Endodermal cell (in vitro differentiated cells): ENCODE measurements around the gene RIPK3. TPM values are rescaled to one million over a fixed set of nuclear protein-coding genes. Genes with fewer than 3 reads are reported as not detected.
A peak's percentile ranks its signal among the peaks of the same experiment; 100 is the strongest.

Source experiments
- DNase-seq: peaks from one replicate; pipeline ENCODE4 v3.0.0-alpha.2; 2017
- H3K27ac ChIP-seq: 2 replicates; pipeline ENCODE4 v1.5.1; 2013; ENCODE audit warnings: mild to moderate bottlenecking, low read depth, low read length, moderate library complexity
- H3K27me3 ChIP-seq: 2 replicates; pipeline ENCODE4 v1.6.1; 2013; ENCODE audit warnings: mild to moderate bottlenecking, low read length, moderate library complexity; ENCODE audit not compliant: insufficient read depth, control insufficient read depth, poor library complexity, severe bottlenecking
- H3K36me3 ChIP-seq: 2 replicates; pipeline ENCODE4 v1.7.0; 2013; ENCODE audit warnings: mild to moderate bottlenecking, low read length, moderate library complexity; ENCODE audit not compliant: control insufficient read depth, insufficient read depth
- H3K4me1 ChIP-seq: one replicate; pipeline ENCODE4 v1.7.0; 2013; ENCODE audit warnings: low read length; ENCODE audit not compliant: control insufficient read depth, insufficient read depth
- H3K4me3 ChIP-seq: 2 replicates; pipeline ENCODE4 v1.5.1; 2013; ENCODE audit warnings: mild to moderate bottlenecking, low read length, moderate library complexity
- H3K9ac ChIP-seq: 2 replicates; pipeline ENCODE4 v1.6.1; 2013; ENCODE audit warnings: mild to moderate bottlenecking, low read length, moderate library complexity; ENCODE audit not compliant: poor library complexity, severe bottlenecking; ENCODE audit errors: extremely low read depth
- H3K9me3 ChIP-seq: 2 replicates; pipeline ENCODE4 v1.6.1; 2013; ENCODE audit warnings: mild to moderate bottlenecking, low read length, moderate library complexity; ENCODE audit not compliant: control insufficient read depth
- H3K27ac Mint-ChIP-seq: 2 replicates; pipeline ENCODE4 v1.8.0; 2020; ENCODE audit warnings: mixed read lengths
- H3K27me3 Mint-ChIP-seq: 2 replicates; pipeline ENCODE4 v1.8.0; 2021; ENCODE audit warnings: mild to moderate bottlenecking, mixed read lengths; ENCODE audit not compliant: insufficient read depth
- H3K36me3 Mint-ChIP-seq: 2 replicates; pipeline ENCODE4 v1.8.0; 2020; ENCODE audit warnings: low read depth, mixed read lengths
- H3K4me1 Mint-ChIP-seq: 2 replicates; pipeline ENCODE4 v1.8.0; 2020; ENCODE audit warnings: mixed read lengths
- H3K4me3 Mint-ChIP-seq: 2 replicates; pipeline ENCODE4 v1.8.0; 2020; ENCODE audit warnings: mild to moderate bottlenecking, moderate library complexity, mixed read lengths
- H3K9me3 Mint-ChIP-seq: 2 replicates; pipeline ENCODE4 v1.8.0; 2020; ENCODE audit warnings: mild to moderate bottlenecking, mixed read lengths
- WGBS, 2 experiments: methylation state at CpG; one replicate each; pipeline versions ENCODE4 v1.1.5 to v1.1.7; 2013; ENCODE audit warnings: missing lambda C conversion rate in 2 of 2, mixed read lengths in 1 of 2; ENCODE audit not compliant: insufficient coverage in 1 of 2, insufficient read length in 1 of 2; 5-methylcytosine and 5-hydroxymethylcytosine counted together
- total RNA-seq, 2 donors: library from RNA; stranded (reverse); fragmentation: NEBNext Ultra II Directional in 1 of 2; extraction: Animal tissue kit (Norgen Biotek cat#: 25700) in 1 of 2; gene quantifications; 2 replicates in 1 of 2; 3 replicates in 1 of 2; pipeline ENCODE4 v1.2.1, GENCODE V29; 2021
- TF ChIP-seq, protein P1 (sequence below): fragments of 200-600 bp; sonication (generic); conservative IDR thresholded peaks from 2 replicates; pipeline ENCODE4 v1.5.0; 2021; ENCODE audit warnings: antibody characterized with exemption, mild to moderate bottlenecking

The RIPK3 gene
- total RNA-seq, 2 donors from 2014 or later: not detected

DNA sequence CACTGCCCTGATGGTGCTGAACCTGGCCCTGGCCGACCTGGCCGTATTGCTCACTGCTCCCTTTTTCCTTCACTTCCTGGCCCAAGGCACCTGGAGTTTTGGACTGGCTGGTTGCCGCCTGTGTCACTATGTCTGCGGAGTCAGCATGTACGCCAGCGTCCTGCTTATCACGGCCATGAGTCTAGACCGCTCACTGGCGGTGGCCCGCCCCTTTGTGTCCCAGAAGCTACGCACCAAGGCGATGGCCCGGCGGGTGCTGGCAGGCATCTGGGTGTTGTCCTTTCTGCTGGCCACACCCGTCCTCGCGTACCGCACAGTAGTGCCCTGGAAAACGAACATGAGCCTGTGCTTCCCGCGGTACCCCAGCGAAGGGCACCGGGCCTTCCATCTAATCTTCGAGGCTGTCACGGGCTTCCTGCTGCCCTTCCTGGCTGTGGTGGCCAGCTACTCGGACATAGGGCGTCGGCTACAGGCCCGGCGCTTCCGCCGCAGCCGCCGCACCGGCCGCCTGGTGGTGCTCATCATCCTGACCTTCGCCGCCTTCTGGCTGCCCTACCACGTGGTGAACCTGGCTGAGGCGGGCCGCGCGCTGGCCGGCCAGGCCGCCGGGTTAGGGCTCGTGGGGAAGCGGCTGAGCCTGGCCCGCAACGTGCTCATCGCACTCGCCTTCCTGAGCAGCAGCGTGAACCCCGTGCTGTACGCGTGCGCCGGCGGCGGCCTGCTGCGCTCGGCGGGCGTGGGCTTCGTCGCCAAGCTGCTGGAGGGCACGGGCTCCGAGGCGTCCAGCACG lies 23.8 kb downstream of the RIPK3 start:
- Mint-ChIP-seq H3K4me1 (peaks cover 2% of the 10 kb centered on the region), H3K4me3 (no peak overlapping the region), H3K9me3 (no peaks in the 10 kb centered on the region), H3K36me3 (no peaks in the 10 kb centered on the region), H3K27me3 (peaks cover 60% of the 10 kb centered on the region), H3K27ac (no peak overlapping the region)
- Histone ChIP-seq H3K4me3 (no peak overlapping the region), H3K36me3 (no peaks in the 10 kb centered on the region), H3K4me1 (no peaks in the 10 kb centered on the region), H3K9ac (no peak overlapping the region), H3K27ac (no peak overlapping the region), H3K27me3 (peaks cover 7% of the 10 kb centered on the region), H3K9me3 (no peaks in the 10 kb centered on the region)
- WGBS, 2 experiments: 94 to 95% methylated on average over 64 to 70 of the region's 70 CpGs
- TF ChIP-seq, protein P1, sequence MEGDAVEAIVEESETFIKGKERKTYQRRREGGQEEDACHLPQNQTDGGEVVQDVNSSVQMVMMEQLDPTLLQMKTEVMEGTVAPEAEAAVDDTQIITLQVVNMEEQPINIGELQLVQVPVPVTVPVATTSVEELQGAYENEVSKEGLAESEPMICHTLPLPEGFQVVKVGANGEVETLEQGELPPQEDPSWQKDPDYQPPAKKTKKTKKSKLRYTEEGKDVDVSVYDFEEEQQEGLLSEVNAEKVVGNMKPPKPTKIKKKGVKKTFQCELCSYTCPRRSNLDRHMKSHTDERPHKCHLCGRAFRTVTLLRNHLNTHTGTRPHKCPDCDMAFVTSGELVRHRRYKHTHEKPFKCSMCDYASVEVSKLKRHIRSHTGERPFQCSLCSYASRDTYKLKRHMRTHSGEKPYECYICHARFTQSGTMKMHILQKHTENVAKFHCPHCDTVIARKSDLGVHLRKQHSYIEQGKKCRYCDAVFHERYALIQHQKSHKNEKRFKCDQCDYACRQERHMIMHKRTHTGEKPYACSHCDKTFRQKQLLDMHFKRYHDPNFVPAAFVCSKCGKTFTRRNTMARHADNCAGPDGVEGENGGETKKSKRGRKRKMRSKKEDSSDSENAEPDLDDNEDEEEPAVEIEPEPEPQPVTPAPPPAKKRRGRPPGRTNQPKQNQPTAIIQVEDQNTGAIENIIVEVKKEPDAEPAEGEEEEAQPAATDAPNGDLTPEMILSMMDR: peak; percentile 65
- peak; percentile 86 for DNase-seq

DNA sequence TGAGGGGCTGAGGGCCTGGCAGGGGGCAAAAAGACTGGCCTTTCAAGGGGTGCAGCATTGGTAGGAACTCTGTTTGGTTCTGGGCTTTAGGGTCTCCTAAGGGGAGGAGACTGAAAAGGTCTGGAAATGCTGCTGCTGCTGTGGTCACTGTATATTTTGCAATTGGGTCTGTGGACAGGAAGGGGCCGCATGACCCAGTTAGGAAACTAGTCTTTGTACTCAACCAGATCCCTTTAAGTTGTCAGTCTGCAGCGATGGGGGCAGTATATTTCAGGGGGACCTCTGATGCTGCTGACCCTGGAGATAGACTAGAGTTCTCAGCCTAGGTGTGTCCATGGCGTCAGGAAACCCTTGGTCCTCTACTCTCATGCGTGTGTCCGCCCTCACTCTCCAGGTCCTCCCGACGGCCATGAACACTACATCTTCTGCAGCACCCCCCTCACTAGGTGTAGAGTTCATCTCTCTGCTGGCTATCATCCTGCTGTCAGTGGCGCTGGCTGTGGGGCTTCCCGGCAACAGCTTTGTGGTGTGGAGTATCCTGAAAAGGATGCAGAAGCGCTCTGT lies 24.5 kb downstream of the RIPK3 start:
- Mint-ChIP-seq H3K4me1 (peaks cover 2% of the 10 kb centered on the region), H3K27me3 (peaks cover 58% of the 10 kb centered on the region), H3K4me3 (no peak overlapping the region), H3K9me3 (no peaks in the 10 kb centered on the region), H3K27ac (no peak overlapping the region), H3K36me3 (peaks cover 1% of the 10 kb centered on the region)
- Histone ChIP-seq H3K9me3 (no peaks in the 10 kb centered on the region), H3K9ac (no peak overlapping the region), H3K27ac (no peak overlapping the region), H3K27me3 (peaks cover 7% of the 10 kb centered on the region), H3K4me3 (no peak overlapping the region), H3K4me1 (no peaks in the 10 kb centered on the region), H3K36me3 (no peaks in the 10 kb centered on the region)
- TF ChIP-seq, protein P1: no peak
- WGBS, 2 experiments: 91 to 98% methylated on average over 6 to 10 of the region's 10 CpGs
- no peak for DNase-seq

DNA sequence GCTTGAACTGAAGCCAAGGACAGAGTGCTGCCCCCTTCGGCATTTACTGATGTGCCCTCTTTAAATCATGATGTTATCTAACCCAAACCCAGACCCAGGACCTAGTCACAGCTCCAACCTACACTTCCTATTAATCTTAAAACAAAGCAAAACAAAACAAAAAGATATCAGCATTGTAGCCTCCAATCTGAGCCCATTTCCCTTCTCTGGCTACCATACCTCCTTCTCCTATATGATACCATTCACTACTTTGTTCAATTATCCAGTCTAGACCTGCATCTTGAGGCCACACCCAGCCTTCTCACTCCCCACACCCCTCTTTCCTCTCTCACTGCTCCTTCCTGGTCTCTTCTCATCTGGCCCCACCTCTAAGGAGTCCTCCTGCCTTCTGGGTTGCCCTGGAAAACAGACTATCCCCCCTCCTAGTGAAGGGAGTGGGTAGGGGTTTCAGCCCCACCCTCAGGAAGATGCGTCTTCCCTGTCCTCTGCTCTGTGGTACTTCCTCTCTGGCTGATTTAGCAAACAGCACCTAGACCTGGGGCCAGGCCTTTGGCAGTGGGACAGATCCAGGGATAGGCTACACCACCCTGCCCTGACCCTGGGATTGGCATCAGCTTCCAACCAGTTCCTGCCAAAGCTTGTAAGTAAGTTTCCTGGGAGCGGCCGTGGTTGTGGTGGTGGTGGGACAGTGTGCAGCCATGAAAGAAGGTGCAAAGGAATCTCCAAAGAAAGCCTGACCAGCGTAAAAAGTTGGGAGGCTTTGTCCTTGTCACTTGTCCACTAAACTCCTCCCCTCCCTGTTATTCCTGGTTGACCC lies 25.2 kb downstream of the RIPK3 start:
- peaks cover 5% of the 10 kb centered on the region for H3K36me3 Mint-ChIP-seq
- Histone ChIP-seq H3K4me1 (no peaks in the 10 kb centered on the region), H3K4me3 (no peak overlapping the region), H3K27ac (no peak overlapping the region), H3K36me3 (no peaks in the 10 kb centered on the region), H3K9me3 (no peaks in the 10 kb centered on the region), H3K9ac (no peak overlapping the region), H3K27me3 (peaks cover 6% of the 10 kb centered on the region)
- WGBS, 2 experiments: 93 to 100% methylated on average over 3 to 5 of the region's 5 CpGs
- no peak overlapping the region for H3K27ac Mint-ChIP-seq
- peaks cover 2% of the 10 kb centered on the region for H3K4me1 Mint-ChIP-seq
- no peak overlapping the region for H3K4me3 Mint-ChIP-seq
- no peaks in the 10 kb centered on the region for H3K9me3 Mint-ChIP-seq
- TF ChIP-seq, protein P1: no peak
- DNase-seq: no peak
- peaks cover 50% of the 10 kb centered on the region for H3K27me3 Mint-ChIP-seq
